Endothelial cell of umbilical vein (primary cell): ENCODE measurements around the gene ENGASE.

Experiments
- CTCF ChIP-seq, 2 donors: IDR thresholded peaks; 1 replicate in 1 of 2; 2 replicates in 1 of 2; pipeline ENCODE4 v1.5.1; 2011; ENCODE audit warnings: low read length in 2 of 2, mild to moderate bottlenecking in 2 of 2, moderate library complexity in 2 of 2, control low read depth in 1 of 2, inconsistent platforms in 1 of 2, low read depth in 1 of 2; ENCODE audit not compliant: insufficient read depth in 1 of 2; ENCODE audit errors: extremely low read depth in 1 of 2
- EZH2 ChIP-seq: IDR thresholded peaks from 2 replicates; pipeline ENCODE4 v1.6.1; 2012; ENCODE audit warnings: borderline replicate concordance, low read depth, mild to moderate bottlenecking, moderate library complexity, low read length, inconsistent platforms; ENCODE audit not compliant: severe bottlenecking
- GATA2 ChIP-seq: IDR thresholded peaks from 2 replicates; pipeline ENCODE4 v1.7.0; 2011; ENCODE audit warnings: low read depth, mild to moderate bottlenecking, moderate library complexity, mixed read lengths, low read length; ENCODE audit not compliant: insufficient read length, insufficient read depth
- MYC ChIP-seq: IDR thresholded peaks from one replicate; pipeline ENCODE4 v1.6.1; 2011; ENCODE audit warnings: mild to moderate bottlenecking, low read depth, low read length
- POLR2A ChIP-seq: IDR thresholded peaks from 2 replicates; pipeline ENCODE4 v1.6.1; 2012; ENCODE audit warnings: low read depth, mild to moderate bottlenecking, control low read depth, low read length
- POLR2AphosphoS5 ChIP-seq: IDR thresholded peaks from 2 replicates; pipeline ENCODE4 v1.6.1; 2012; ENCODE audit warnings: low read depth, mild to moderate bottlenecking, control low read depth, low read length, moderate library complexity; ENCODE audit not compliant: insufficient read depth

- TF ChIP-seq GATA2 = no peak
- no peak for TF ChIP-seq POLR2AphosphoS5
- no peak for TF ChIP-seq CTCF (IDR thresholded peaks at IDR 0.05; ENCODE audit: extremely low read depth in 1 of 2, insufficient read depth in 1 of 2, low read depth in 1 of 2, low read length in 2 of 2)
- TF ChIP-seq EZH2 = no peak
- TF ChIP-seq POLR2A = no peak
- no peak for TF ChIP-seq MYC
These were observed 56.6 kb downstream of the ENGASE start for GRCh38 chr17:79131274-79131635.
